OCI-LY7 (cell line): Measurements from ENCODE around the gene NRF1. TPM values are rescaled to one million over a fixed set of nuclear protein-coding genes. Genes with fewer than 3 reads are reported as not detected.

Experiments used
- BruUV-seq: library from RNA; stranded (reverse); fragments of 400-500 nt; replicated peaks from 2 replicates; lab custom pipeline; 2021; lab: Mats Ljungman, UMichigan
- CTCF ChIA-PET: fragments of 300-600 bp; sonication (Branson Sonifier 250); formaldehyde crosslinking; loops from one replicate; lab custom pipeline; 2022; ENCODE audit warnings: antibody characterized with exemption; ENCODE audit not compliant: unreplicated experiment; lab: Charles Lee
- POLR2A ChIA-PET: fragments of 300-600 bp; sonication (Branson Sonifier 250); formaldehyde crosslinking; loops from one replicate; lab custom pipeline; 2022; ENCODE audit warnings: antibody characterized with exemption; lab: Charles Lee
- DNase-seq: peaks from one replicate; pipeline ENCODE4 v3.0.0-alpha.2; 2015; ENCODE audit warnings: low spot score
- H2AFZ ChIP-seq: fragments of 200-600 bp; sonication (generic), shearing (Covaris generic); 2 replicates; pipeline ENCODE4 v1.6.1; 2014; ENCODE audit warnings: mild to moderate bottlenecking, antibody characterized with exemption, low read length, moderate library complexity
- H3K27ac ChIP-seq: fragments of 200-600 bp; sonication (generic); 2 replicates; pipeline ENCODE4 v1.5.1; 2014; ENCODE audit warnings: mixed run types, low read depth, mild to moderate bottlenecking, moderate library complexity, low read length, inconsistent platforms; ENCODE audit not compliant: poor library complexity, severe bottlenecking
- H3K36me3 ChIP-seq: fragments of 200-600 bp; sonication (generic); 2 replicates; pipeline ENCODE4 v1.6.1; 2014; ENCODE audit warnings: mild to moderate bottlenecking, antibody characterized with exemption, low read length, moderate library complexity, mixed read lengths; ENCODE audit not compliant: insufficient read depth
- H3K4me1 ChIP-seq: fragments of 200-600 bp; sonication (generic); 2 replicates; pipeline ENCODE4 v1.5.1; 2014; ENCODE audit warnings: mild to moderate bottlenecking, low read length; ENCODE audit not compliant: insufficient read depth, poor library complexity, severe bottlenecking
- H3K4me2 ChIP-seq: fragments of 200-600 bp; sonication (generic); 2 replicates; pipeline ENCODE4 v1.6.1; 2014; ENCODE audit warnings: mild to moderate bottlenecking, low read length
- H3K4me3 ChIP-seq: fragments of 200-600 bp; sonication (generic); 2 replicates; pipeline ENCODE4 v1.5.1; 2014; ENCODE audit warnings: mild to moderate bottlenecking, low read depth, low read length; ENCODE audit not compliant: poor library complexity, severe bottlenecking
- H3K79me2 ChIP-seq: fragments of 200-600 bp; sonication (generic); 2 replicates; pipeline ENCODE4 v1.6.1; 2016; ENCODE audit warnings: low read depth, mild to moderate bottlenecking, low read length, moderate library complexity, mixed read lengths; ENCODE audit not compliant: insufficient read depth
- H3K9me2 ChIP-seq: fragments of 200-600 bp; sonication (generic); 2 replicates; pipeline ENCODE4 v1.6.1; 2016; ENCODE audit warnings: mild to moderate bottlenecking, low read length, mixed read lengths; ENCODE audit not compliant: insufficient read depth
- H3K9me3 ChIP-seq: fragments of 200-600 bp; sonication (generic); 2 replicates; pipeline ENCODE4 v1.6.1; 2014; ENCODE audit warnings: mild to moderate bottlenecking, mixed run types, low read length, mixed read lengths
- H4K20me1 ChIP-seq: fragments of 200-600 bp; sonication (generic); 2 replicates; pipeline ENCODE4 v1.6.1; 2014; ENCODE audit warnings: mild to moderate bottlenecking, antibody characterized with exemption, low read length, moderate library complexity, mixed read lengths; ENCODE audit not compliant: insufficient read depth
- EZH2phosphoT487 ChIP-seq: fragments of 200-600 bp; sonication (generic); IDR thresholded peaks from 2 replicates; pipeline ENCODE4 v1.6.1; 2018; ENCODE audit warnings: low read depth, borderline replicate concordance, mild to moderate bottlenecking, mixed run types, antibody characterized with exemption, low read length, moderate library complexity, mixed read lengths
- intact Hi-C: fragments of 100-400 bp; cut with micrococcal nuclease; formaldehyde crosslinking; loops from one replicate; pipeline ENCODE4 v1.10.0; 2022; ENCODE audit not compliant: unreplicated experiment
- total RNA-seq, 2 experiments: library from RNA; depleted of rRNA in 1 of 2; stranded (reverse); fragments of >200 nt in 1 of 2; shearing (Covaris generic) in 1 of 2; gene quantifications; 2 replicates each; pipeline ENCODE4 v1.2.3, GENCODE V29; 2014 to 2022
- TF ChIP-seq, protein P1 (sequence below): fragments of 200-600 bp; sonication (generic); conservative IDR thresholded peaks from 2 replicates; pipeline ENCODE4 v1.5.1; 2014; ENCODE audit warnings: mild to moderate bottlenecking, antibody characterized with exemption, low read length, moderate library complexity, mixed read lengths

The NRF1 gene
- total RNA-seq, 2 experiments from 2014 or later = 26.5 to 26.9 TPM

DNA sequence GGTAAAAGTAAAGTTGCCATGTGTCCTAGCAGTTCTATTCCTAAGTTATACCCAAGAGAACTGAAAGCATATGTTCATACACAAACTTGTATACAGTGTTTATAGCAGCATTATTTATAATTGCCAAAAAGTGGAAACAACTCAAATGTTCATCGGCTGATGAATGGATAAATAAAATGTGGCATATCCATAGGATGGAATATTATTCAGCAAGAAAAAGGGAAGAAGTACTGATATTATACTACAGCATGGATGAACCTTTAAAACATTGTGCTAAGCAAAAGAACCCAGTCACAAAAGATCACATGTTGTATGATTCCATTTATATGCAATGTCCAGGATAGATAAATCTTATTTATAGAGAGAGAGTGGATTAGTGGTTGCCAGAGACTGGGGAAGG, 68.9 kb downstream of the NRF1 start:
- no peaks in the 10 kb centered on the region for H3K4me1 ChIP-seq
- peaks cover 63% of the 10 kb centered on the region for H3K36me3 ChIP-seq
- no peak overlapping the region for H3K4me3 ChIP-seq
- TF ChIP-seq, protein P1, sequence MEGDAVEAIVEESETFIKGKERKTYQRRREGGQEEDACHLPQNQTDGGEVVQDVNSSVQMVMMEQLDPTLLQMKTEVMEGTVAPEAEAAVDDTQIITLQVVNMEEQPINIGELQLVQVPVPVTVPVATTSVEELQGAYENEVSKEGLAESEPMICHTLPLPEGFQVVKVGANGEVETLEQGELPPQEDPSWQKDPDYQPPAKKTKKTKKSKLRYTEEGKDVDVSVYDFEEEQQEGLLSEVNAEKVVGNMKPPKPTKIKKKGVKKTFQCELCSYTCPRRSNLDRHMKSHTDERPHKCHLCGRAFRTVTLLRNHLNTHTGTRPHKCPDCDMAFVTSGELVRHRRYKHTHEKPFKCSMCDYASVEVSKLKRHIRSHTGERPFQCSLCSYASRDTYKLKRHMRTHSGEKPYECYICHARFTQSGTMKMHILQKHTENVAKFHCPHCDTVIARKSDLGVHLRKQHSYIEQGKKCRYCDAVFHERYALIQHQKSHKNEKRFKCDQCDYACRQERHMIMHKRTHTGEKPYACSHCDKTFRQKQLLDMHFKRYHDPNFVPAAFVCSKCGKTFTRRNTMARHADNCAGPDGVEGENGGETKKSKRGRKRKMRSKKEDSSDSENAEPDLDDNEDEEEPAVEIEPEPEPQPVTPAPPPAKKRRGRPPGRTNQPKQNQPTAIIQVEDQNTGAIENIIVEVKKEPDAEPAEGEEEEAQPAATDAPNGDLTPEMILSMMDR = no peak
- TF ChIP-seq EZH2phosphoT487 = no peak
- no TSS peak for BruUV-seq
- DNase-seq = no peak
- CTCF ChIA-PET = no interaction called here
- no peak overlapping the region for H2AFZ ChIP-seq
- POLR2A ChIA-PET = interaction anchor here (0.6 kb wide), 1 partner anchor 404 kb away, joined by 4 read pairs; no protein-coding TSS in a partner anchor
- no peaks in the 10 kb centered on the region for H4K20me1 ChIP-seq
- H3K9me3 ChIP-seq = no peaks in the 10 kb centered on the region
- no peaks in the 10 kb centered on the region for H3K9me2 ChIP-seq
- no peak overlapping the region for H3K27ac ChIP-seq
- H3K79me2 ChIP-seq = no peaks in the 10 kb centered on the region
- no peak overlapping the region for H3K4me2 ChIP-seq
- intact Hi-C loops = no loop called here

- Histone ChIP-seq H3K9me2 (no peaks in the 10 kb centered on the region), H3K27ac (no peak overlapping the region), H4K20me1 (no peaks in the 10 kb centered on the region), H3K4me1 (no peaks in the 10 kb centered on the region), H3K79me2 (no peaks in the 10 kb centered on the region), H3K9me3 (no peaks in the 10 kb centered on the region), H3K36me3 (peaks cover 39% of the 10 kb centered on the region), H3K4me3 (no peak overlapping the region), H2AFZ (no peak overlapping the region), H3K4me2 (no peak overlapping the region)
- POLR2A ChIA-PET = no interaction called here
- no TSS peak for BruUV-seq
- TF ChIP-seq EZH2phosphoT487 = no peak
- TF ChIP-seq, protein P1 = no peak
- DNase-seq = no peak
- intact Hi-C loops = no loop called here
- CTCF ChIA-PET = no interaction called here
These were observed 73.3 kb downstream of the NRF1 start for GRCh38 chr7:129684777-129685176.

DNA sequence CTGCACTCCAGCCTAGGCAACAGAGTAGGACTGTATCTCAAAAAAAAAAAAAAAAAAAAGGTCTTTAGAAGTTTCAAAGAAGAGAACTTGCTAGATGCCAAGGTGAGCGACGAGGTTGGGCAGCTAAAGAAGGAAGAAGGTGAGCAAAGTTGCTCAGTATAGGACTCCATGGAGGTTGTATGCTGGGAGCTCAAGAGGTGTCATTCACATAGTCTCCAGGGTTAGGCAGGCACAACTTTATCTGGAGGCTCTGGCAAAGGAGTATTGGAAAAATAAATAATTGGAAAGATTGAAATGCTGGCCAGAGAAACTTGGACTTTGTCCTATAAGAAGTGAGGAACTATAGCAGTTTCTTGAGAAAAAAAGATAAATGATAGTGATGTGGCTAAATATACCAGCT, 74.5 kb downstream of the NRF1 start:
- no peak overlapping the region for H2AFZ ChIP-seq
- BruUV-seq = no TSS peak

More for the DNA sequence above, 74.5 kb downstream of the NRF1 start:
- ChIA-PET POLR2A (interaction anchor here (0.5 to 0.7 kb wide), 2 partner anchors 58 to 392 kb away, joined by 4 to 5 read pairs; no protein-coding TSS in a partner anchor), CTCF (no interaction called here)
- no peaks in the 10 kb centered on the region for H3K79me2 ChIP-seq
- H3K9me3 ChIP-seq = no peaks in the 10 kb centered on the region
- H4K20me1 ChIP-seq = no peaks in the 10 kb centered on the region
- H3K4me2 ChIP-seq = no peak overlapping the region
- H3K4me3 ChIP-seq = no peak overlapping the region
- no peak overlapping the region for H3K27ac ChIP-seq
- no peaks in the 10 kb centered on the region for H3K9me2 ChIP-seq
- peaks cover 37% of the 10 kb centered on the region for H3K36me3 ChIP-seq
- DNase-seq = no peak
- no peaks in the 10 kb centered on the region for H3K4me1 ChIP-seq
- TF ChIP-seq, protein P1 = no peak
- intact Hi-C loops = no loop called here
